Embryonic facial prominence (tissue), 1 donor: ENCODE results near the gene CZIB.
"Not testable (repeated sequence)": the region's sequence is repeated elsewhere in the genome, so short reads cannot be mapped to it uniquely, and the experiment has no call there.

Experiments used
- DNase-seq: peaks from one replicate; pipeline ENCODE4 v3.0.0-alpha.2; 2016; ENCODE audit errors: extremely low spot score

CZIB gene

DNA sequence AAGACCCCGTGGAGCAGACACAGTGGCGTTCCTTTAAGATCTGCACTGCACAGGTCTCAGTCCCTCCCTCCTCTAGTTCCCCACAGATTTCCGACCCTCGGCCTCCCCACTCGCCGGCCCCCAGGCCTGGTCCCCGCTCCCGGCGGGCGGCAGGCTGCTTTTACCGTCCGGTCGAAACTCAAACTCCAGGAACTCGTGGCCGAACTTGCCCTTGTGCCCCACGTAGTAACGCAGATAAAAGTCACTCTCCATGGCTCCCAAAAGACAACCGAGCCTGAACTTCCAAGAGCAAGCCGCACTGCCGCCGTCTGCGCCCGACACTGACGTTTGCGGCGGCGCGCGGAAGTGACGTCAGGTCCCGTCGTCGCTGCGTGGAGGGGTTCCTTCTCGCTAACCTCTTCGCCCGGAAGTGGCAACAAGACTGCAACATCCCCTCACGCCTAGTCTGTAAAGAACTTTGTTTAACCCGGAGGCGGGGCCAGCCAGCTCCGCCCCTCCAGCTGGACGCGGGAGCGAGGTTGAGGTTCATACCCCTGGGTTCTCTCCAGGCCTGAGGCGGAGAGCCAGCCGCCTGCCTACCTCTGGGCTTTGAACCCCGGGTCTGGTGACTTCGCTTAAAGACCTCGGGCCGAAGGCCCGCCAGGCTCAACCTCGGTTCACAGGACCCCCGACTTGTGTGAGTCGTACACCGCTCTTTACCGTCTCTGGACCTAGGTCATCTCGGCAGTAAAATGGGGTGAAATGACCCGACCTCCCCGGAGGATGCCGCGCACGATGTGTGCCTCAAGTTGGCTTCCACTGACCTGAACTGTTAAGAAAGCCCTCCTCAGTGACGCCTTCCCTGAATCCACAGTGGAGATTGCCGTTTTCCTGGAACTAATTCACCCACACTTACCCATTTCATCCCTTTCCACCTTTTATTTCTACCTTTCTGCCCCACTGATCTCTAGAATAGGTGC is 18.0 kb upstream of the CZIB start, which contains the start of gene MAGOH:
TSS of gene MAGOH (minus strand) at position 322 of the 959 bp plus-strand sequence. CDS start at position 252, 70 bp downstream.
- DNase-seq: peak; percentile 86

DNA sequence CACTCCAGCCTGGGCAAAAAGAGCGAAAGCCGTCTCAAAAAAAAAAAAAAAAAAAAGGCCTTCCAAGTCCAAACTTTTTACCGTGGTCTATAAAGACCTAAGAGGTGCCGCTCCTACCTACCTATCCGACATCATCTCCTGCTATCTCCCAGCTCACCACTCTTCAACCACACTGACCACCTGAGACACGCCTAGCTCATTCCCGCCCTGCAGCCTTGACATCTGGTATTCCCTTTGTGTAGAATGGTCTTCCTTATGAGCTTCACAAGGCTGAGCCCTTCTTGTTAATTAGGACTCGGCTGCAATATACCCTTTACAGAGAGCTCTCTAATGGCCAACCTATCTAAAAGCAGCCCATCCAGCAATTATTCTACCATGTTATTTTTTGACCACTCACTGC is 17.2 kb upstream of the CZIB start:
- DNase-seq: no peak

DNA sequence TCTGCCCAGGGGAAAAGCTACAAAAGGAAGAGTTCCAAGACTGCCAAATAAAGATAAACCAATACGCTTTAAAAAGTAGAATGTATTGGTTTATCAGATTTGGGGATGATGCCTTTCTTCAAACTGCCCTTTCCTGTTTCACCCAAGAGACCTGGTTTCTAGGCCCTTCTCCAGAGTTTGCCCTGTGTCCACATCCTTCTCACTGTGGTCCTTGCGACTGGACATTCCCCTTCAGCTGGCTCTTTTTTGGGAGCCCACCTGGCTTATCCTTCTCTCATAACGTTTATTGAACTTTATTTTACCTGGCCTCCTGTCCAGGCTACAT is 490 bp upstream of the CZIB start:
- DNase-seq: no peak

DNA sequence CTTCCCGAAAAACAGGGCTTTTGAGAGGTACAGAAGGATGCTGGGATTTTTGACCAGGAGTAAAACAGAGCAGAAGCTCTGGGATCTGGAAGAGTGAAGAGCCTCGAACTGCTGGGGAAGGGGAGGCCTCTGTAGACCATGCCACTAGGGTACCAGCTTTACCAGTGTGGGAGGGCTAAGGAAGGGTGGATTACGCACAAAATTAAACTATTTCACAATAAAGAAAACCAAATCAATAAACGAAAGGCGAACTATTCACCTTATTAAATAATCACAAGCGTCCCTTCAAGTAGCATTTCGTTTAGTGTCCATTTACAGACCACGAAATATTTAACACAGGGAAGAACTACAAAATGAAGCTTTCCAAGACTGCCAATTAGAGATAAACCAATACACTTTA is 723 bp downstream of the CZIB start:
- DNase-seq: no peak

DNA sequence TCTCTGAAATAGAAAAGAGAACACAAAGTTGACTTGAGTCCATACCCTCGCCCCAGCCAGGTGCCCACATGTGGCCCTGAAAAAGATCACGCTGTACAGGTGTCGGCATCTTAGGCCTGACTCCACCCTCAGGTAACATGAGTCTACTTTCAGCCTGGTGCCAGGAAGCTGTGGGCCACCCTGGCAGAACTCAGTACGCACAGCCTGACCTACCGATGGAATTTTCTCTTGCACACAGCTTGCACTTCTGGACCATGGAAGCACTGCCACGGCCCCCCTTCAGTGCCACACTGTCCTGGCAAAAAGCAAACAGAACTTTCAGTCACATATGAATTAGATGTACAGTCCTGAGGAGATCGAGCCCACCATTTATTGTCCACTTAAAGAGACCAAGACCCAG is 2.2 kb downstream of the CZIB start:
- DNase-seq: no peak

DNA sequence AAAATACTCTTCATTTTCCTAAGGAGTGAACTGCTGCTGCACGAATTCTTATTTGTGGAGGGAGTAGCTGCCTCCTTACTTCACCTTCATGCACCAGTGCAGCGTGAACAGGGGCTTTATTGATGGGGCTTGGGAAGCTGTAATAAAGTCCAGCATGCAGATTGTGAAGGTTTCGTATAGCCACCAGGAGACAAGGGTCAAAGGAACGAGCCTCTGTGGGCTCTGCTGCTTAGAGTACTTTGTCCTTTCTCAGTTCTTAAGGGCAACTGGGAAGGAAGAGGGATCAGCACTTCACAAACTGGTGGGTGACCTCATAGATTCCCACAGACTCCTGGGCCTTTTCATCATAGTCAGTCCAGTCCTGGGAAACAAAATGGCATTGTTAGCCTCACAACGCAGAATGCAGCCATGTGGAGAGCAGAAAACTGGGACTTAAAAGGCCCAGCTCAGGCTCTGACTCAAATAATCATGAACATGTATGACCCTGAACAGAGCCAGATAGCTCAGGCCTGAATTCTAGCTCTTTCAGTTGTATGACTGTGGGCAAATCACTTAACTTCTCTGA is 6.0 kb downstream of the CZIB start:
- DNase-seq: no peak

DNA sequence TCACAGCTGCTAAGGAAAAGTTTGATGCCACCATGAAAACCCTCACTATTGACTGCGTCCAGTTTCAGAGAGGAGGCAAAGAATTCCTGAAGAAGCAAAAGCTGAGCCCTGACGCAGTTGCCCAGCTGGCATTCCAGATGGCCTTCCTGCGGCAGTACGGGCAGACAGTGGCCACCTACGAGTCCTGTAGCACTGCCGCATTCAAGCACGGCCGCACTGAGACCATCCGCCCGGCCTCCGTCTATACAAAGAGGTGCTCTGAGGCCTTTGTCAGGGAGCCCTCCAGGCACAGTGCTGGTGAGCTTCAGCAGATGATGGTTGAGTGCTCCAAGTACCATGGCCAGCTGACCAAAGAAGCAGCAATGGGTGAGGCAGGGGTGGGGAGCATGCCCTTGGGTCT is 9.5 kb downstream of the CZIB start:
- no peak for DNase-seq

DNA sequence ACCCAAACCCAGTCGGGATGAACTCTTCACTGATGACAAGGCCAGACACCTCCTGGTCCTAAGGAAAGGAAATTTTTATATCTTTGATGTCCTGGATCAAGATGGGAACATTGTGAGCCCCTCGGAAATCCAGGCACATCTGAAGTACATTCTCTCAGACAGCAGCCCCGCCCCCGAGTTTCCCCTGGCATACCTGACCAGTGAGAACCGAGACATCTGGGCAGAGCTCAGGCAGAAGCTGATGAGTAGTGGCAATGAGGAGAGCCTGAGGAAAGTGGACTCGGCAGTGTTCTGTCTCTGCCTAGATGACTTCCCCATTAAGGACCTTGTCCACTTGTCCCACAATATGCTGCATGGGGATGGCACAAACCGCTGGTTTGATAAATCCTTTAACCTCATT is 10.1 kb downstream of the CZIB start:
- DNase-seq: no peak

DNA sequence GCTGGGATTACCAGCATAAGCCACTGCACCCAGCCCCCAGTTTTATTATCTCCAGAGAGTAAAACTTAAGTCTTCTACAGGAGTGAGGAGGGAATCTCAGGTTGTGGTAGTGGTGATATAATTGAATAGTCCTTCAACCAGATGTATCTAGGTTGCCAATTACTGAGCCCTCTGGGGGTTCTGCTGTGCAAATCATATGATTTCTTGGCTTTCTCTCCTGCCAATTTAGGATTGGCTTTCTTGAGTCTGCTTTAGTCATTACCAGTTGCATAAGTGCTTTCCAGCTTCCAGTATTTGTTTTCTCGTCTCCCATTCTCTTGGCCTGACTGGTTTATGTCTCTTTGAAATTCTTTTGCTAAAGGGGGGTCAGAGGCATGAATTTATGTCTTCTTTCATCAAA is 12.7 kb downstream of the CZIB start:
- no peak for DNase-seq

DNA sequence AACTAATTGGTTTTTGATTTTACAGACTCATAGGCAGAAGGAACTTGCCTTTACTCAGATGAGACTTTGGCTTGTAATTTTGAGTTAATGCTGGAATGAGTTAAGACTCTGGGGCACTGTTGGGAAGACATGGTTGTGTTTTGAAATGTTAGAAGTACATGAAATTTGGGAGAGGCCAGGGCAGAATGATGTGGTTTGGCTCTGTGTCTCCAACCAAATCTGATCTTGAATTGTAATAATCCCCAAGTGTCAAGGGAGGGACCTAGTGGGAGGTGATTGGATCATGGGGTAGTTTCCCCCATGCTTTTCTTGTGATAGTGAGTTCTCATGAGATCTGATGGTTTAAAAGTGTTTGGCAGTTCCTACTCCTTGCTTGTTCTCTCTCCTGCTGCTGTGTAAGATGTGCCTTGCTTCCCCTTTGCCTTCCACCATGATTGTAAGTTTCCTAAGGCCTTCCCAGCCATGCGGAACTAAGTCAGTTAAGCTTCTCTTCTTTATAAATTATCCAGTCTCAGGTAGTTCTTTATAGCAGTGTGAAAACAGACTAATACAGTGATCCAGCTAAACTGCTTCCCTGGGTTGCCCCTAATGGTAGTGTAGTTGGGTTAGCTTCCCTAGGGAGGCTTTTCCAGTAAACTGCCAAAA is 13.6 kb downstream of the CZIB start:
- no peak for DNase-seq

DNA sequence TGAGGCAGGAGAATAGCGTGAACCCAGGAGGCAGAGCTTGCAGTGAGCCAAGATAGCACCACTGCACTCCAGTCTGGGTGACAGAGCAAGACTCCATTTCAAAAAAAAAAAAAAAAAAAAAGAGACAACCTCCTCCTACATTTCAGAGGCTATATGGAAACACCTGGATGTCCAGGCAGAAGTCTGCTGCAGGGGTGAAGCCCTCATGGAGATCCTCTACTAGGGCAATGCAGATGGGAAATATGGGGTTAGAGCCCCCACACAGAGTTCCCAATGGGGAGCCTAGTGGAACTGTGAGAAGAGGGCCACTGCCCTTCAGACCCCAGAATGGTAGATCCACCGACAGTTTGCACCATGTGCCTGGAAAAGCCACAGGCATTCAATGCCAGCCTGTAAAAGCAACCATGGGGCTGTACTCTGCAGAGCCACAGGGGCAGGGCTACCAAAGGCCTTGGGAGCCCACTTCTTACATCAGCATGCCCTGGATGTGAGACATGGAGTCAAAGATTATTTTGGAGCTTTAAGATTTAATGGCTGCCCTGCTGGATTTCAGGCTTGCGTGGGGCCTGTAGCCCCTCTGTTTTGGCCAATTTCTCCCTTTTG is 14.2 kb downstream of the CZIB start:
- not testable (repeated sequence) for DNase-seq

DNA sequence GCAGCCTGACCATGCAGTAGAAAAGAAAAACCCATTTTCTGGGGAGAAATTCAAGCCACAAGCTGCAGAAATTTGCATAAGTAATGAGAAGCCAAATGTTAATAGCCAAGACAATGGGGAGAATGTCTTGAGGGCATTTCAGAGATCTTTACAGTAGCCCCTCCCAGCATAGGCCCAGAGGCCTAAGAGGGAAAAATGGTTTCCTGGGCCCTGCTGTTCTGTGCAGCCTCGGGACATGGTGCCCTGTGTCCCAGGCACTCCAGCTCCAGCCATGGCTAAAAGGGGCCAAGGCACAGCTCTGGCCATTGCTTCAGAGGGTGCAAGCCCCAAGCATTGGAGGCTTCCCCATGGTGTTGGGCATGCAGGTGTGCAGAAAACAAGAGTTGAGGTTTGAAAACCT is 14.9 kb downstream of the CZIB start:
- DNase-seq: not testable (repeated sequence)

DNA sequence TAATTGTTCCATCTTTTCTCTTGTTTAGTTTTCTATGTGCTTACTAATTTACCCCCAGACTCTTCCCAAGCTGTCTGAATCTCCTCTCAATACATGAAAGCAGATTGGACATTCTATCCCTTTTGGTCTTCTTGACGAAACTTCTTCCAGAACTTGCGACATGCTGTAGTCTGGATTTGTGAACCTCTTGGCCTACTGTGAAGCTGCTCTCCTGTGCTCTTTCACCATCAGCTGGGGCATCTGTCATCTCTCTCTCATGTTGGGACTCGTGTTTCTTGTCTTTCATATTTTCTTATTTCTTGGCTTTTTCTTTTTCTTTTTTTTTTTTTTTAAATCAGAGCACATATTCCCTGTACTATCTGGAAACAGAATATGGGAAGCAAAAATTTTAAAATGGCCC is 17.0 kb downstream of the CZIB start:
- DNase-seq: no peak

DNA sequence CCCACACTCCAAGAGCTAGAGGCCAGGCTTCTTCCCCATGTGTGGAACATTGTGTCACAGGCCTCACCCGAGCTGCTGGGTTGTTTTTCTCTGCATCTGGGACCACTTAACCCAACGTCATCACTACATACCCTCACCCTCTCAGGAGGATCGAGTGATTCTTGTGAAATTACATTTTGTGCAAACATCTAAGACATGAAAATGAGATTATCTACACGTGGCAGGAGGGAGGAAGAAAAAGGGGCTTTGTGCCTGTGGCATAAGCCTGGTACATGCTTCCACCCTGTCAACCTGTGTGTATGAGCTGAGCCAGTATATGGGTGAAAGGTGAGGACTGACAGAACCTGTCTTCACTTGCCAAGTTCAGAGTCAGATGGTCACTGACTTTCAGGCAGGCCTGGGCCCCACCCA is 22.2 kb downstream of the CZIB start:
- DNase-seq: peak; percentile 25

DNA sequence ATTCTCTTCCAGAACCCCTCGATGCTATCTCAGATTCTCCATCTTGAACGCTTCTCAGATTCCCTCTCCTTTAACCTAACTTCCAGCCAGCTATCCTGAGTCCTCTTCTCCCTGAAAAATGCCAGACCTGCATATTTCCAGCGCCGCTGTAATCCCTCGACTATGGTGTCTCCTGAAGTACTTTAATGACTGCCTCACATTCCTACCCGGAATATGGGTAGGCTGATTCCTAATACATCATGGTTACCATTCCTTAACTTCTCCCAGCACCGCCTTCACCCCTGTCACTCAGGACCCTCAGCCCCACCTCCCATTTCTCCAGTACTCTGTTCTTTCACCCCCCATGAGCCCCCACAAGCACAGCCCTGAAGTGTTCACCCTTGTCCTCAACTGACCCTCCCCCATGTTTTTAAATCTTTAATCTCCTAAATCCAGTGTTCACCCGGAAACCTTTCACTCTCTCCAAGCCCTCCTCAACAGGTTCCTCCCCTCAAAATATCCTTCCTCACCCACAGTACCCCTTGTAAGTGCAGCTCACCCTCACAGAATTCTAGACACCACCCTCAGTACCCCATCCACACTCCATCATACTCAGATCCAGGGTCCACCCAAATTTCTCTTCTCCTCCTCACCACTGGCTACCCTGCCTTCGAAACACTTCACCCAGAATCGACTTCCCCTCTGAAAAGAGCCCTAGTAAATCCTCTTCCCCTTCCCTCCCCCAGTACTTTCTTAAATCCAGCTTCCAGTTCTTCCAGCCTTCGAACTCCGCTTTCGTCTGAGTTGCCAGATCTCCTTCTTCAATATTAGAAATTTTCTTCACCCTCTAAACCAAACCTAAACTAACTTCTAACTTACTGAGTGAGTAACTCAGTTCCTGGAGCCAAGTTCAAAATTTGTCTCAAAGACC is 22.9 kb downstream of the CZIB start:
- peak; percentile 12 for DNase-seq

DNA sequence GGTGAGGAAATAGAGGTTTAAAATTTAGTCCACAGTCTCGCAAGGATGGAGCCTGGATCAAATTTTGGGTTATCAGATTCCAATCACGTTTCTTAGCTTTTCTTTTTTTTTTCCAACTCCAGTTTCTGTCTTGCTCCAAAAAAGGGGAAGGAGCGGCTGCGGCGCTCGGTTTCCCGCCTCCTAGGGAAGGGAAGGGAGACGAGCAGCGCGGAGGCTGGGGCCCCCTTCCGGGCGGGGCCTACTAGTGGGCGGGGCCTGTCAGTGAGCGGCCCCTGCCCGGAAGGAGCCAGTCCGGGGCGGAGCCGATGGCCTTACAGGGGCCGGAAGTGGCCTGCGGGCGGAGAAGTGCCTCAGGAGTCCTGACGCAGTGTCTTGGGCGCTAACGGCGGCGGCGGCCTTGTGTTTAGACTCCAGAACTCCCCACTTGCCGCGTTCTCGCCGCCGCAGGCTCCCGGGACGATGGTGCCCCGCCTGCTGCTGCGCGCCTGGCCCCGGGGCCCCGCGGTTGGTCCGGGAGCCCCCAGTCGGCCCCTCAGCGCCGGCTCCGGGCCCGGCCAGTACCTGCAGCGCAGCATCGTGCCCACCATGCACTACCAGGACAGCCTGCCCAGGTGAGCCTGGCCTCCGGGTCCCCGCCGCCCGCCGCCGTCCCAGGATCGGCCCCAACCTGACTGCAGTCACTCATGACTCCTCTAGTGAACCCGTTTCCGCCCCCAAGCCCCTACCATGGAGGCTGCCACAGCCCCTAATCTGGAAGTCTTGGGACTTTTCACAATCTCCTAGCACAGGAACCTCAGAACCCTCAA is 23.7 kb downstream of the CZIB start, which contains the start of gene CPT2:
TSS of gene CPT2 (plus strand) at position 340 of the 806 bp plus-strand sequence. CDS start at position 460, 120 bp downstream.
- DNase-seq: peak; percentile 90

DNA sequence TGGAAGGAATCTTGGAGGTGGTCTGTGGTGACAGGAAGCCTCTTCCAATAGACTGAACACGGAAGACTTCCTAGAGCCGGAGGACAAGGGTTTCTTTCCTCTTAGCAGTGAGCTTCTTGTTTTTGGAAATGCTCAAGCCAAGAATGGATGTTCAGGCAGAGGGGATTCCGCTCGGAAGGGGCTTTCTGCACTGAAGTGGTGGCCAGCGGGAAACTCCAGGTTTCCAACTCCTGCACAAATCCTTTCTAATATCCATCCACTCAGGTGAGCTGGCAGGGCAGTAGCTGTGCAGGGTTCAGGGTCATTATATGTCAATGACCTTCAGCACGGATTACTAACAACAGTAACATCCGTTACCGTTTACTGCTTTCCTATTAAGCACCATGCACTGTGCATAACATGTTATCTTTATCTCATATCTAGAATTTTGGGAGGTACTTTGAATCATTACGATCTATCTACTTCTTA is 24.4 kb downstream of the CZIB start:
- no peak for DNase-seq

DNA sequence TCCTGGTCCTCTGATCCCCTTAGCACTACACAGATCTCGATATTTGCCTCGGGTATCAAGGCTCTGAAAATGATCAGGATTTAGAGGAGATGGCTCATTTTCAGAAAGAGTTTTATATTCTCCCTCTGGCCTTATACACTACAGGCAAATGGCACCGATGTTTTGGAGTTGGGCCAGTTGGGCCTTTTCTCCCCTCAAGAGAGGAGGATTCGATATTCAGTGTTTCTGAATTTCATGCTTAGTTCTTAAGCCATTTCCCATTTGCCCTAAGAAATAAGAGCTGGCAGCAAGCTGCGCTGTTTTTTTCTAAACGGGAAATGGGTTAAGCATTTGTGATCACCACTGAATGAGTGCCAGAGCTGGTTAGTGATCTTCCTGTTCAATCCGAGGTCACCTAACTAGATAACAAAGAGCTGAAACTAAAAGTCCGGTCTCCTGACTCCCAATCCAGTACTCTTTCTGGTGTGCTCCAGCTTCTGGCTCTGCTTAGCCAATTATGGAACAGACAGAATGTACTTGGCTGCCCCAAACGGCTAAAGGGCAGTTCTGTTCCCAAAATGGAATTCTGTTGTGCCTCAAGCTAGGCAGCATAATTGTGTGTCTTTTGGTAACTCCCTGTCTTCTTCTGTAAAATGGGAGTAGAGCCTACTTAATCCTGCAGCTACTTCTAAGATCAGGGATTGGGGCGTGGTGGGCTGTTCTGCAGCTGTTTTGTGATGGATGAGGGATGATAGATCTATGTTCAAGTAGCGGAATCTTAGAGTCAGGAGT is 25.0 kb downstream of the CZIB start:
- no peak for DNase-seq

DNA sequence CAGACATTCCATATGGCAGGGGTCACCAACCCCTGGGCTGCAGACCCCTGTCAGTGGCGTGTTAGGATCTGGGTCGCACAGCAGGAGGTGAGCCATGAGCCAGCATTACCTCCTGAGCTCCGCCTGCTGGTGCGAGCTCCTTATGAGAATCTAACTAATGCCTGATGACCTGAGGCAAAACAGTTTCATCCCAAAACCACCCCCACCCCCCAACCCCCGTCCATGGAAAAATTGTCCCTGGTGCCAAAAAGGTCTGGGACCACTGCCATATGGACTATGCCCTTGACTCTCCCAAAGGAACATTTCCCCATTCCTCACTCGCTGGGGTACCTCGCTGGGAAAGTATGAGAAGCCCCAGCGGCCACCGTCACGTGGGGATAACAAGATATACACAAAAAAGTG is 30.2 kb downstream of the CZIB start:
- DNase-seq: no peak
